HCEC 1CT (cell line): Measurements from ENCODE around the gene OGDH.
A peak's percentile ranks its signal among the peaks of the same experiment; 100 is the strongest.
"Not testable (repeated sequence)": the region's sequence is repeated elsewhere in the genome, so short reads cannot be mapped to it uniquely, and the experiment has no call there.

ENCODE experiments used
- DNase-seq: peaks from one replicate; pipeline ENCODE4 v3.0.0-alpha.2; 2017

OGDH gene

GRCh38 chr7:44678471-44679179 lies 72.2 kb downstream of the OGDH start:
- peak; percentile 77 for DNase-seq

- DNase-seq = no peak
These were observed 75.2 kb downstream of the OGDH start for GRCh38 chr7:44681645-44682044.

GRCh38 chr7:44685723-44686122 lies 79.3 kb downstream of the OGDH start:
- DNase-seq = peak; percentile 18

GRCh38 chr7:44689427-44689826 lies 83.0 kb downstream of the OGDH start:
- DNase-seq = no peak

- DNase-seq = peak; percentile 87
These were observed 87.3 kb downstream of the OGDH start for GRCh38 chr7:44693641-44694313.

GRCh38 chr7:44694326-44694725 lies 87.9 kb downstream of the OGDH start:
- no peak for DNase-seq

GRCh38 chr7:44694766-44695165 lies 88.3 kb downstream of the OGDH start:
- no peak for DNase-seq

- DNase-seq = no peak
These were observed 89.3 kb downstream of the OGDH start for GRCh38 chr7:44695756-44696155.

- DNase-seq = no peak
These were observed 90.3 kb downstream of the OGDH start for GRCh38 chr7:44696728-44697127.

GRCh38 chr7:44697136-44698045 lies 91.0 kb downstream of the OGDH start:
- no peak for DNase-seq

GRCh38 chr7:44698046-44698580 lies 91.7 kb downstream of the OGDH start:
- no peak for DNase-seq

- not testable (repeated sequence) for DNase-seq
These were observed 93.2 kb downstream of the OGDH start for GRCh38 chr7:44699598-44699997.

GRCh38 chr7:44700322-44700721 lies 93.9 kb downstream of the OGDH start:
- DNase-seq = no peak

- not testable (repeated sequence) for DNase-seq
These were observed 97.0 kb downstream of the OGDH start for GRCh38 chr7:44703391-44703790.

- no peak for DNase-seq
These were observed 97.5 kb downstream of the OGDH start for GRCh38 chr7:44703921-44704320.

GRCh38 chr7:44705434-44705833 lies 99.0 kb downstream of the OGDH start:
- no peak for DNase-seq

GRCh38 chr7:44706788-44707557 lies 100.5 kb downstream of the OGDH start:
- no peak for DNase-seq

GRCh38 chr7:44707558-44708230 lies 101.3 kb downstream of the OGDH start:
- DNase-seq = no peak

- no peak for DNase-seq
These were observed 102.8 kb downstream of the OGDH start for GRCh38 chr7:44709011-44709915.

GRCh38 chr7:44709945-44710596 lies 103.6 kb downstream of the OGDH start:
- DNase-seq = no peak
